ENCODE data around the gene PTPRC. TPM values are rescaled to one million over a fixed set of nuclear protein-coding genes. Genes with fewer than 3 reads are reported as not detected.
A peak's percentile ranks its signal among the peaks of the same experiment; 100 is the strongest.

PTPRC gene
- total RNA-seq, 1 experiment from 2014 or later: 0.11 TPM

DNA sequence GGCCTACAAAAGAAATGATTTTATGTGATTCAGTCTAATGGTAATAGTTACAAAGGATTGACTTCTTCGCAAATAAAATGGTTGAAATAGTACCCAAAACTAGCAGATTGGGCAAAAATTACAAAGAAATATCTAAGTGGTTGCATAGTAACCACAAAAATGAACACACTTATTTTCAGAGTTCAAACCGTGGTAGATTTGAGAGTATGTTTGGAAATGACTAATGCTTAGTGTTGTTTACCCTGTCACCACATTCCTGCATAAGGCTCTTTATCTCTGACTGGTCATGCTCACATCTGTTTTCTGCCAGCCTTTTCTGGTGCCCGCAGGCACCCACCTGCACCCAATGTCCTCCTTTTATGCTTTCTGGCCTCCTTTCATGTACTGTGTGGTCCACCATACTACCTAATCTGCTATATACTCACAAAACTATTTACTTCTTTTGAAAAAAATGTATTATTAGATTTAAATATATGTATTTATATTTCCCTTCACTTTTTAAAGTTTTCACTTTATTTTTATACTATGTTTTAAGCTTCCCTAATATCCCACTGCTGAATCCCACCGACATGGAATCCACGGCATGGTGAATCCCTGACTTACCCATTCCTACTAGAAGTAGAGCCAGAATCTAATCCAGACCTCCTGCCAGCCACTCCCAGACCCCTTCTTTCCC is 30.3 kb downstream of the PTPRC start:
- peak overlapping the region; percentile 59 for H3K4me2 ChIP-seq (ENCODE audit: low read length)
- H3K9me3 ChIP-seq (ENCODE audit: low read length): no peaks in the 10 kb centered on the region
- intact Hi-C loops (cut with micrococcal nuclease): loop anchor here (1.0 kb wide), 2 partner anchors 12 kb away; no protein-coding TSS in a partner anchor
- no peaks in the 10 kb centered on the region for H3F3A ChIP-seq (ENCODE audit: low read length, unreplicated experiment)
- no peak overlapping the region for H2AFZ ChIP-seq (ENCODE audit: low read length)
- BruUV-seq (replicated peaks): TSS peak; percentile 46
- peak; percentile 88 for DNase-seq
- CTCF ChIA-PET: no interaction called here
- POLR2A ChIA-PET (ENCODE audit: unreplicated experiment): no interaction called here
- no peak overlapping the region for H3K4me3 ChIP-seq (ENCODE audit: low read length)
- H3K79me2 ChIP-seq (ENCODE audit: low read length): no peaks in the 10 kb centered on the region
- no peaks in the 10 kb centered on the region; the same call in 1 of the 2 replicates for H3K9me2 ChIP-seq (replicated peaks; ENCODE audit: low read length)
- peak overlapping the region; percentile 68 for H3K9ac ChIP-seq (ENCODE audit: low read length)
- TF ChIP-seq EZH2phosphoT487 (IDR thresholded peaks at IDR 0.05; ENCODE audit: borderline replicate concordance, low read length) (no peak), CTCF (conservative IDR thresholded peaks at IDR 0.05; ENCODE audit: low read depth, low read length) (no peak), EZH2 (IDR thresholded peaks at IDR 0.05; ENCODE audit: low read length, unreplicated experiment) (no peak)
- peak overlapping the region; percentile 98 for H3K27ac ChIP-seq (ENCODE audit: low read length)
- peak; percentile 89 for ATAC-seq
- peaks cover 63% of the 10 kb centered on the region for H3K4me1 ChIP-seq (ENCODE audit: insufficient read depth, low read length)
- no peaks in the 10 kb centered on the region for H3K36me3 ChIP-seq (ENCODE audit: low read depth, low read length)
- H4K20me1 ChIP-seq (ENCODE audit: low read length): no peaks in the 10 kb centered on the region
- H3K27me3 ChIP-seq (ENCODE audit: low read length): no peaks in the 10 kb centered on the region

DNA sequence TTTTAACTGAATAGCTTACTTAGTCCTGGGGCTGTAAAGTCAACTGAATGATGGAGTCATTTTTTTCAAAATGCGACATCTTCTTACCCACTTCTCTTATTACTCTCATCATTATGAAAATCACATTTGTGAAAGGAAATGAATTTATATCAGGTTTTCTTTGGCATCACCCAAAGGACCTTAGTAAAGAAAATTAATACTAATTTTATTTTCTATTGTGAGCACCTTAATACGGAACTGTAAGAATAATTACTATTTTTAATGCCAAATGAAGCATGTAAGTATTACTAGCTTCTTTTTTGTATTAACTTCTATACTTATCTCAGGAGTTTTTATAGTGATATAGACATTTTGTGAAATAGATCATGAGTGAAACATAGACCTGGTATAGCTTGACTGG is 30.9 kb downstream of the PTPRC start:
- Histone ChIP-seq H3K9ac (ENCODE audit: low read length) (peak overlapping the region; percentile 63), H3K9me3 (ENCODE audit: low read length) (no peaks in the 10 kb centered on the region), H3K9me2 (replicated peaks; ENCODE audit: low read length) (no peaks in the 10 kb centered on the region; the same call in 1 of the 2 replicates), H2AFZ (ENCODE audit: low read length) (no peak overlapping the region), H3K36me3 (ENCODE audit: low read depth, low read length) (no peaks in the 10 kb centered on the region), H4K20me1 (ENCODE audit: low read length) (no peaks in the 10 kb centered on the region), H3K79me2 (ENCODE audit: low read length) (no peaks in the 10 kb centered on the region), H3K4me1 (ENCODE audit: insufficient read depth, low read length) (peaks cover 63% of the 10 kb centered on the region), H3K27me3 (ENCODE audit: low read length) (no peaks in the 10 kb centered on the region), H3K4me2 (ENCODE audit: low read length) (no peak overlapping the region), H3F3A (ENCODE audit: low read length, unreplicated experiment) (no peaks in the 10 kb centered on the region), H3K27ac (ENCODE audit: low read length) (peak overlapping the region; percentile 88), H3K4me3 (ENCODE audit: low read length) (no peak overlapping the region)
- ATAC-seq (no peak), DNase-seq (no peak)
- TF ChIP-seq CTCF (conservative IDR thresholded peaks at IDR 0.05; ENCODE audit: low read depth, low read length) (no peak), EZH2 (IDR thresholded peaks at IDR 0.05; ENCODE audit: low read length, unreplicated experiment) (no peak), EZH2phosphoT487 (IDR thresholded peaks at IDR 0.05; ENCODE audit: borderline replicate concordance, low read length) (no peak)
- POLR2A ChIA-PET (ENCODE audit: unreplicated experiment): no interaction called here
- CTCF ChIA-PET: no interaction called here
- intact Hi-C loops (cut with micrococcal nuclease): loop anchor here (1.0 kb wide), 2 partner anchors 12 kb away; no protein-coding TSS in a partner anchor
- BruUV-seq (replicated peaks): no TSS peak

DNA sequence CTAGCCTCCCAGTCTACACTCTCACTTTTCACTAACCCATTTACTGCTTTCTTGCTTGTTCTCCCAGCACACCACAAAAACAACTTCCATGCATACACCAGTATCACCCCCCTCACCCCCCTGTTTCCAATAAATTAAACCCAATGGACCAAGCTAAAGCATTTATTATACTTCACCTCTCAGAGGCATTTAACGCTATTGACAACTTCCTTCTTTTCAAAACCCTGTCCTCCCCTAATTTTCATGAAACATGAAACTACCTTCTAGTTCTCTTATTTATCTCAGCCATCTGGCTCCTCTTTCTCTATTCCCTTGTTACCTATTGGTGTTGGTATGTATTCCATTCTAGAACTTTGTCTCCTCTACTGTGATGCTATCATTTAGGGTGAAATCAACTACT is 32.3 kb downstream of the PTPRC start:
- TF ChIP-seq CTCF (conservative IDR thresholded peaks at IDR 0.05; ENCODE audit: low read depth, low read length): no peak
- no peak for TF ChIP-seq EZH2phosphoT487 (IDR thresholded peaks at IDR 0.05; ENCODE audit: borderline replicate concordance, low read length)
- no peak for TF ChIP-seq EZH2 (IDR thresholded peaks at IDR 0.05; ENCODE audit: low read length, unreplicated experiment)
- no peak for DNase-seq
- no peak overlapping the region for H3K4me3 ChIP-seq (ENCODE audit: low read length)
- ATAC-seq: no peak
- no peaks in the 10 kb centered on the region for H3K79me2 ChIP-seq (ENCODE audit: low read length)
- no peak overlapping the region for H2AFZ ChIP-seq (ENCODE audit: low read length)
- BruUV-seq (replicated peaks): no TSS peak
- H4K20me1 ChIP-seq (ENCODE audit: low read length): no peaks in the 10 kb centered on the region
- H3F3A ChIP-seq (ENCODE audit: low read length, unreplicated experiment): no peaks in the 10 kb centered on the region
- intact Hi-C loops (cut with micrococcal nuclease): no loop called here
- H3K9me2 ChIP-seq (replicated peaks; ENCODE audit: low read length): no peaks in the 10 kb centered on the region; the same call in 1 of the 2 replicates
- no peaks in the 10 kb centered on the region for H3K36me3 ChIP-seq (ENCODE audit: low read depth, low read length)
- POLR2A ChIA-PET (ENCODE audit: unreplicated experiment): no interaction called here
- peaks cover 63% of the 10 kb centered on the region for H3K4me1 ChIP-seq (ENCODE audit: insufficient read depth, low read length)
- H3K9me3 ChIP-seq (ENCODE audit: low read length): no peaks in the 10 kb centered on the region
- 0 out of 2 replicates have a peak overlapping the region, but pooled peaks have one; percentile 25 for H3K4me2 ChIP-seq (ENCODE audit: low read length)
- no peaks in the 10 kb centered on the region for H3K27me3 ChIP-seq (ENCODE audit: low read length)
- H3K9ac ChIP-seq (ENCODE audit: low read length): peak overlapping the region; percentile 52; the same call in 1 of the 2 replicates
- peak overlapping the region; percentile 88 for H3K27ac ChIP-seq (ENCODE audit: low read length)
- CTCF ChIA-PET: interaction anchor here (0.6 kb wide), 1 partner anchor 1002 kb away, joined by 3 read pairs; no protein-coding TSS in a partner anchor
